SJCRH30 (cell line): ENCODE measurements around the gene MCOLN2. TPM values are rescaled to one million over a fixed set of nuclear protein-coding genes. Genes with fewer than 3 reads are reported as not detected.
"Not testable (repeated sequence)": the region's sequence is repeated elsewhere in the genome, so short reads cannot be mapped to it uniquely, and the experiment has no call there.

Experiments
- DNase-seq, 2 experiments: peaks; one replicate each; pipeline ENCODE4 v3.0.0-alpha.2; 2015 to 2020
- H3K27ac ChIP-seq: fragments of 250-450 bp; sonication (Bioruptor Pico); 2 replicates; pipeline ENCODE4 v1.5.1; 2020; ENCODE audit warnings: mild to moderate bottlenecking, moderate library complexity
- H3K27me3 ChIP-seq: fragments of 250-450 bp; sonication (Bioruptor Pico); 2 replicates; pipeline ENCODE4 v1.5.1; 2020; ENCODE audit warnings: mild to moderate bottlenecking, moderate library complexity
- H3K36me3 ChIP-seq: fragments of 250-450 bp; sonication (Bioruptor Pico); 2 replicates; pipeline ENCODE4 v1.5.1; 2020; ENCODE audit warnings: mild to moderate bottlenecking, moderate library complexity
- H3K4me1 ChIP-seq: fragments of 250-450 bp; sonication (Bioruptor Pico); 2 replicates; pipeline ENCODE4 v1.5.1; 2020; ENCODE audit warnings: mild to moderate bottlenecking, moderate library complexity
- H3K4me3 ChIP-seq: fragments of 250-450 bp; sonication (Bioruptor Pico); 2 replicates; pipeline ENCODE4 v1.5.1; 2020; ENCODE audit warnings: mild to moderate bottlenecking, moderate library complexity
- H3K9me3 ChIP-seq: fragments of 250-450 bp; sonication (Bioruptor Pico); replicated peaks from 2 replicates; pipeline ENCODE4 v1.5.1; 2020; ENCODE audit warnings: mild to moderate bottlenecking, moderate library complexity
- total RNA-seq: library from RNA; depleted of rRNA; stranded (reverse); fragments of >200 nt; shearing (Covaris generic); gene quantifications from 2 replicates; pipeline ENCODE4 v1.2.3, GENCODE V29; 2014; rRNA removed

Gene MCOLN2
- total RNA-seq, result 1.6 and 2.4 TPM in 2 replicates

DNA sequence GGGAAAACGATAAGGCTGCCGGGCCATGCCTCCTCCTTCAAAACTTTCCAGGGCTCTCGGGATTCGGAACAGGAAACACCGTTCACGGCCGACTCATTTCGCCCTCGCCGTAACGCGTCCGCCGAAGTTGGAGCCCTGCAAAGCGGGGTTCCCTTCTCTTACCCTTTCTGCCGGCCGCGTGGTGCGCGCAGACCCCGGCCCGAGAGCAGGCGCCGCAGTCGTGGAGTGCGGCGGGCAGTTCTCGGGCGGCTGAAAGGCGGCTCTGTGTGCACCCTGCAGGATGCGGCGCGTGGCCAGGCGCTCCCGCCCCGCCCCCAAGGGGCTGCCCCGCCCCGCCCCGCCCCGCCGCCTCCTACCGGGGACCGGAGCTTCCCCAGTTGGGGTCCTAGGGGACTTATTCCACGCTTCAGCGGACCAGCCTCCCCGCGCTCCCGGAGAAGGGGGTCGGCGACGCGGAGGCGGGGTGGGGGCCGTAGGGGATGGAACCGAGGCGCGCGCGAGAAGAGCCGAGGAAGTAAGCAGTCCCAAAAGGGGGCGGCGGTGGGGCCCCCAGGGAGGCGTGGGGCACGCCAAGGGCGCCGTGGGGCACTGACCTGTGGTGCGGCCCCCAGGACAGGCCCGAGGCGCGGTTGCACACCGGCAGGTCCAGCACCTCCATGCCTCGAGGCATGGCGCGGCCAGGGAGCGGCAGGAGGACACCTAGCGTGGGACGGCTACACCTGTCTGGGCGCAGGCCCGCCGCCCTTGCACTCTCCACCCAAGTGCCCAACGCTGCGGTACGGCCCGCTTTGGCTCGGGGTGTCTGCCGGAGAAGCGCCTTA is at the start of gene MCOLN2:
MCOLN2 (minus strand) TSS at position 268 of the 821 bp plus-strand sequence; CDS start at position 27, 241 bp downstream.
- no peak within 1 kb of the TSS for H3K27ac ChIP-seq
- H3K4me1 ChIP-seq, result peaks cover 3% of the 10 kb centered on the region; the same call in 1 of the 2 replicates
- peaks cover 21% of the 10 kb centered on the region for H3K27me3 ChIP-seq
- DNase-seq, result peak; percentile 43 to 64
- no peaks in the 10 kb centered on the region for H3K36me3 ChIP-seq
- peak within 1 kb of the TSS; percentile 71 for H3K4me3 ChIP-seq
- no peaks in the 10 kb centered on the region for H3K9me3 ChIP-seq

DNA sequence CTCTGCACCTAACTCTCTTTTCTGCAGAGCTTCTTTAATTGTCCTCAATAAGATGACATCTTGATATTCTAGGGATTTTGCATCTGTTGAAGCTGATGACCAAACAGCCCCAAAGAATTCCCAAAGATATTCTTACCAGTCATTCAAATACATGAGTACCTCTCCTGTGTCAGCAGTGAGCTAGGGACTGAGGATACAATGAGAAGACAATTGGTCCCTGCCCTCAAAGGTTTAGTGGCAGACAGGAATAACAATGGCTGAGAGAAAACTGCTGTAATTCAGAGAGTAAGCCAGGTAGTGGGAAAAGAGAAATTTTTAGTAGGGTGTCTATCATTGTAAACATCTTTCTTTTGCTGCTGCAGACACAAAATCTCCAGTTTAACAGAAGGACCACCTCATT is 45.5 kb upstream of the MCOLN2 start:
- Histone ChIP-seq H3K4me1 (no peaks in the 10 kb centered on the region), H3K27ac (no peak overlapping the region), H3K36me3 (no peaks in the 10 kb centered on the region), H3K9me3 (no peaks in the 10 kb centered on the region), H3K4me3 (no peak overlapping the region), H3K27me3 (no peaks in the 10 kb centered on the region)
- DNase-seq, result no peak

DNA sequence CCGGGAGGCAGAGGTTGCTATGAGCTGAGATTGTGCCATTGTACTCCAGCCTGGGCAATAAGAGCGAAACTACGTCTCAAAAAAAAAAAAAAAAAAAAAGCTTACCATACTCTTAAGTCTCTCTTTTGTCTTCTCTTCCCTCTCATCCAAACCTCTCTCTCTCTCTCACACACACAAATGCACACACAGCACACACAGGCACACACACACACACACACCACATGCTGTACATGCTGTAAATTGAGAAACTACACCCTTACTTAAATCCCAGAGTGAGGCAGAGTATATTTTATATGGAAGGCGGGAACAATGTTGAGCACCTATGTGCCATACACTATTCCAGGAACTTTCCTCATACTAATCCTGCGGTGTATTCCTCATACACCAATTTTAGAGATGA is 44.9 kb upstream of the MCOLN2 start:
- H3K27me3 ChIP-seq, result no peaks in the 10 kb centered on the region
- no peaks in the 10 kb centered on the region for H3K36me3 ChIP-seq
- H3K4me1 ChIP-seq, result no peaks in the 10 kb centered on the region
- H3K27ac ChIP-seq, result no peak overlapping the region
- H3K9me3 ChIP-seq, result no peaks in the 10 kb centered on the region
- no peak for DNase-seq
- no peak overlapping the region for H3K4me3 ChIP-seq

DNA sequence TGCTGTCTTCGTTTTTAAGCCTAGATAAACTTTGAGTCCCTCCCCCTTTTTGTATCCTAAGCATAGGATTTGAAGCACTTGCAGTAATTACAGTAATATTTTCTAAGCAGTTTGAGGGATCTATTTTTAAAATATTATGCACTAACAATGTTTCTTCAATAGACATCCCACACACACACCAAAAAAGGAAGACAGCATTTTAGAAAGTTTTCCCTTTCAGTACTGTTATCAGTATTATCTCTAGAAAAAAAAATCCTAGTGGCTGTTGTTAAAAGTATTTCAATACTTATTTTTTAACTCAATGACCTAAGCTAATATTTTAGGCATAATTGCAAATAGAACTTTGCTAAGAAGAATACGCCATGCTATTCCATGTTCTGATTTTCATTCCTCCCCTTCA is 36.3 kb upstream of the MCOLN2 start:
- Histone ChIP-seq H3K4me1 (no peaks in the 10 kb centered on the region), H3K27me3 (no peaks in the 10 kb centered on the region), H3K27ac (no peak overlapping the region), H3K36me3 (no peaks in the 10 kb centered on the region), H3K9me3 (no peaks in the 10 kb centered on the region), H3K4me3 (no peak overlapping the region)
- no peak for DNase-seq

DNA sequence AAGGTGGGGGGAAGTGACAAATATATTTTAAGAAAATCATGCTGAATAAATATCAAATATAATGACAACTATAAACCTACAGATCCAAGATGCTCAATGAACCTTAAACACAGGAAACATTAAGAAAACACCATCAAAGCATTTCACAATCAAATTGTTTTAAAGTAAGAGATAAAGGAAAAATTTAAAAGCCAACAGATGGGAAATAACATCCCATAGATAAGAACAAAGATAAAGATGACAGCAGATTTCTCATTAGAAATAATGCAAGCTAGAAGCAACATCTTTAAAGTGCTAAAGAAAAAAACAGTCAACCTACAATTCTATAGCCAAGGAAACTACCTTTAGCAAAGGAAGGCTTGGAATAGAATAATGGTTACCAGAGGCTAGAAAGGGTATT is 33.6 kb upstream of the MCOLN2 start:
- H3K27me3 ChIP-seq, result no peaks in the 10 kb centered on the region
- peaks cover 2% of the 10 kb centered on the region; the same call in 1 of the 2 replicates for H3K36me3 ChIP-seq
- no peaks in the 10 kb centered on the region for H3K9me3 ChIP-seq
- DNase-seq, result no peak
- no peaks in the 10 kb centered on the region for H3K4me1 ChIP-seq
- no peak overlapping the region for H3K27ac ChIP-seq
- no peak overlapping the region for H3K4me3 ChIP-seq

DNA sequence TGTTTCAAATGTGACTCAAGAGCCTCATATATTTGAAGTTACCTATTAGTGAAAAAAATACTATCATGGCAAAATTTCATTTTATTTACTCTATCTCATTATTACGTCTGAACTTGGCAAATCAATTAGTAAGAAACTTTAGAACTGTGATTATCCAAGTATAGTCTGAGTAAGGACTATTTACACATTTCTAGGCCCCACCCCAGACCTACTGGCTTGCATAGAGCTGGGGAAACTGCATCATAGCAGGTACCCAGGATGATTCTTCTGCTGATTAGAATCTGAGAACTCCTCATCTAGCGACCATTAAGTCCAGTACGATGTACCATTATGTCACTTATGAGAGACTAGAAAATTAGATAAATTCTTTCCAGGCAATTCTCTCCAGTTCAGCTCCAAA is 31.2 kb upstream of the MCOLN2 start:
- DNase-seq, result no peak
- Histone ChIP-seq H3K27me3 (no peaks in the 10 kb centered on the region), H3K36me3 (peaks cover 2% of the 10 kb centered on the region; the same call in 1 of the 2 replicates), H3K4me1 (no peaks in the 10 kb centered on the region), H3K9me3 (no peaks in the 10 kb centered on the region), H3K27ac (no peak overlapping the region), H3K4me3 (no peak overlapping the region)

DNA sequence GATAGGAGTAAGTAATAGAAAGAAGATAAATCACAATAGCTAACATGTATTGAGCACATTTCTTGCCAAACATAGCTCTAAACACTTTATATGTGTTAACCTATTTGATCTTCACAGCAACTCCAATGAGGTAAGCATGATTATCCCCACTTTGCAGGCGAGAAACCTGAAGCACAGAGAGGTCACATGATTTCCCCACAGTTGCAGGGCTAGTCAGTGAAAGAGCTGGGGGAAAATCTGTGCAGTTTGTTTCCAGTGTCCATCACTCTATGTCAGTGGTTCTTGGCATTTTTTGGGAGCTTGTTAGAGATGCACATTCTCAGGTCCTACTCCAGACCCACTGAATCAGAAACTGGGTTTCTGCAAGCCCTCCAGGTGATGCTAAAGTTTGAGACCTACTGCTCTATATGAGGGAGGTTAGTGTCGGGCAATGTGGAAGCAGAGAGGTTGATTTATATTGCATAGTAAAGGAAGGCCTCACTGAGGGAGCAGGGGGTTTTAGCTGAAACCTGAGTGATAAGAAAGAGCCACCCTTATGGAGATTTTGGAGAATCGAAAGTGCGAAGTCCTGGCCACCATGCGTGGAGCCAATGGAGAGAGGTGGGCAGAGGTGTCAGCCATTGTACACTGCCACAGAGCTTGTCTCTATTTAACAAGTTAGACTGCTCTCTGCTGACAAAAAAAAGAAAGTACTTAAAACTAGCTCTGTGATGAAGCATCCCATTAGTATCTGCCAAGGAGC is 30.5 kb upstream of the MCOLN2 start:
- Histone ChIP-seq H3K4me1 (no peaks in the 10 kb centered on the region), H3K4me3 (no peak overlapping the region), H3K27me3 (no peaks in the 10 kb centered on the region), H3K27ac (no peak overlapping the region), H3K36me3 (peaks cover 2% of the 10 kb centered on the region; the same call in 1 of the 2 replicates), H3K9me3 (no peaks in the 10 kb centered on the region)
- no peak for DNase-seq

DNA sequence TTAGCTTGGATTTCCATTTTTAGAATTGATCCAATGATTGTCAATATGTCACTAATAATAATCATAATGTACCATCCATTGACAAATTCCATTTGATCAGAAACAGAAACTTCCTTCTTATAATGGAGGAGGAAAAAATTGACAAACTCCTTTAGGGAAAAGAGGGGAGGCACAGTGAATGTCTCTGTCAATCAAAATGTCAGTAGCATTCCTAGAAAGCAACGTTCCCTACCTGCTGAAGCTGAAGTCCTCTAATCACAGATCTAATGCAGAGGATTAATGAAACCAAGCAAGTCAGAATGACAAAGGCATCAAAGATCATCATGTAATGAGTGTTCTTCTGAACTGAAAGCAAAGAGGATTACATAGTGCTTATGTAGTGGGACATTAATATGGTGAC is 29.0 kb upstream of the MCOLN2 start:
- no peak for DNase-seq
- Histone ChIP-seq H3K4me1 (no peaks in the 10 kb centered on the region), H3K4me3 (no peak overlapping the region), H3K36me3 (peaks cover 2% of the 10 kb centered on the region; the same call in 1 of the 2 replicates), H3K27me3 (no peaks in the 10 kb centered on the region), H3K9me3 (no peaks in the 10 kb centered on the region), H3K27ac (no peak overlapping the region)

DNA sequence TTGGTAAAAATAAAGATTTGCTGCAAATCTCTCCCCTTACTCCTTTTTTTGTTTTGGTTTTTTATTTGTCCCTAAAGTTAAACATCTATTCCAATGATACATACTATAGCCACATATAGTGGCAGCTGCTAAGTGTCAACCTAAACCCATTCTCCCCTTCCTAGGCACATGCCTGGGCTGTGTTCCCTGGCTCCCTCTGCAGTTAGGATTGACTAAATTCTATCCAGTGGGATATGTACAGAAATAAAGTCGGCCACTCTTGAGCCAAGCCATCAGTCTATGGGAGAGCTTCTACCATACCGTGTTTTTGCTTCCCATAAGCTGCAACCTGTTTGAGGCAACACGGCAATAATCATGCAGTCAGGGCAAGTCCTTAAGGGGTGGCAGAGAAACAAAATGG is 27.8 kb upstream of the MCOLN2 start:
- Histone ChIP-seq H3K4me3 (no peak overlapping the region), H3K27ac (no peak overlapping the region), H3K9me3 (no peaks in the 10 kb centered on the region), H3K36me3 (peaks cover 2% of the 10 kb centered on the region; the same call in 1 of the 2 replicates), H3K4me1 (no peaks in the 10 kb centered on the region), H3K27me3 (no peaks in the 10 kb centered on the region)
- no peak for DNase-seq

DNA sequence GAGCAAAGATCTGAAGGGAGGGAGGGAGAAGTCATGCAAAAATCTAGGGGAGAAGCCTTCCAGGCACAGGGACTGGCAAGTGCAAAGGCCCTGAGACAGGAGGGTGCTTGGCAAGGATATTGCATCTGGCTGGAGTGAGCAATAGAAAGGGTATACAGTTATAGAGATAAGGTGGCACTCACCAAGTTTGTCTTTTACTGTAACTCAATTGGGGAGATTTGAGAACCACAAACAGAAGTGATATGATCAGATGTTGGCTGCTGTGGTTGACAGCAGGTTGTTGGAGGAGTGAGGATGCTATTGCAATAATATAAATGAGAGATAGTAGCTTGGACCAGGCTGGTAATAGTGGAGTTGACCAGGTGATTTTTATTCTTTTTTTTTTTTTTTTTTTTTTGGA is 25.8 kb upstream of the MCOLN2 start:
- no peaks in the 10 kb centered on the region for H3K4me1 ChIP-seq
- H3K9me3 ChIP-seq, result no peaks in the 10 kb centered on the region
- no peak for DNase-seq
- H3K4me3 ChIP-seq, result no peak overlapping the region
- H3K36me3 ChIP-seq, result peaks cover 2% of the 10 kb centered on the region; the same call in 1 of the 2 replicates
- no peak overlapping the region for H3K27ac ChIP-seq
- no peaks in the 10 kb centered on the region for H3K27me3 ChIP-seq

DNA sequence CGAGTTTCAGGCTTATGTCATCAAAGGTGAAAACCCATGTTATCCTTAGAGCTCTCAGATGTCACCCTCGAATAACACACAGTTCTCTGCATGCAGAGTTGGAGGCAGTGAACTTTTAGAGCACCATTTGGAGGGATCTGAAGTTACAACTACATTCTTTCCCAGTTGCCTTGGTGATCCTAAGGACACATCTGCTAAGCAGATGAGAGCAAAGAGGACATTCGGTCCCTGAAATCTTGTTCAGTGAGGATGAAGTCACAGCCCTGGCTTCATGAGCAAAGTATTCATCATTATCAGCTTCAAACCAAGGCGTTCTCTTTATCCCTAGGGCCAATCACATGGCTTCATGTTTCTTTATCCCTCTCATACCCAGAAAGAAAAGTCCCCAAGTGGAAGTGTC is 23.1 kb upstream of the MCOLN2 start:
- H3K9me3 ChIP-seq, result no peaks in the 10 kb centered on the region
- H3K27me3 ChIP-seq, result no peaks in the 10 kb centered on the region
- no peaks in the 10 kb centered on the region for H3K4me1 ChIP-seq
- DNase-seq, result no peak
- no peak overlapping the region for H3K27ac ChIP-seq
- no peaks in the 10 kb centered on the region for H3K36me3 ChIP-seq
- no peak overlapping the region for H3K4me3 ChIP-seq

DNA sequence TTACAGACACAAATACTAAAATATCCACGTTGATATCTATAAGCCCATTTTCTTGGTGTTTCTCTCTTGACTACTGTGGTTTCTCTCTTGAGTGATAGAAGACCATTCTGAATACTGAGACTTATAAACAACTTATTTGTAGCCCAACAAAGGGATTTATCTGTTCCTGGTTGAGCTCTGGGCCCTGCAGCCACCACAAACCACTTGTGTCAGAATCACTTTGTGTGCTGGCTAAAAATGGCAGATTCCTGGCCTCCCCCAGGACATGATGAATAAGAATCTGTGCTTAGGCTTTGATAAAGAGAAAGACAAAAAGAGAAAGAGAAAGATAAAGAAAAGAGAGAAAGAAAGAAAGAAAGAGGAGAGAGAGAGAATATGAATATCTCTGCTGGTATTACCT is 18.9 kb upstream of the MCOLN2 start:
- Histone ChIP-seq H3K4me3 (no peak overlapping the region), H3K36me3 (no peaks in the 10 kb centered on the region), H3K9me3 (no peaks in the 10 kb centered on the region), H3K4me1 (no peaks in the 10 kb centered on the region), H3K27me3 (no peaks in the 10 kb centered on the region), H3K27ac (no peak overlapping the region)
- no peak for DNase-seq

DNA sequence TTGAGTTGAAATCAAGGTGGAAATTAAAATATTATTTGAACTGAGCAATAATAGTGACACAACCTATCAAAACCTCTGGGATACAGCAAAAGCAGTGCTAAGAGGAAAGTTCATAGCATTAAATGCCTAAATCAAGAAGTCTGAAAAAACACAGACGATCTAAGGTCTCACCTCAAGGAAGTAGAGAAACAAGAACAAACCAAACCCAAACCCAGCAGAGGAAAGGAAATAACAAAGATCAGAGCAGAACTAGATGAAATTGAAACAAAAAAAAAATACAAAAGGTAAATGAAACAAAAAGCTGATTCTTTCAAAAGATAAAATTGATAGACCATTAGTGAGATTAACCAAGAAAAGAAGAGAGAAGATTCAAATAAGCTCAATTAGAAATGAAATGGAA is 8.7 kb upstream of the MCOLN2 start:
- not testable (repeated sequence) for H3K36me3 ChIP-seq, H3K4me1 ChIP-seq, H3K27ac ChIP-seq, H3K9me3 ChIP-seq, H3K4me3 ChIP-seq, H3K27me3 ChIP-seq, DNase-seq

DNA sequence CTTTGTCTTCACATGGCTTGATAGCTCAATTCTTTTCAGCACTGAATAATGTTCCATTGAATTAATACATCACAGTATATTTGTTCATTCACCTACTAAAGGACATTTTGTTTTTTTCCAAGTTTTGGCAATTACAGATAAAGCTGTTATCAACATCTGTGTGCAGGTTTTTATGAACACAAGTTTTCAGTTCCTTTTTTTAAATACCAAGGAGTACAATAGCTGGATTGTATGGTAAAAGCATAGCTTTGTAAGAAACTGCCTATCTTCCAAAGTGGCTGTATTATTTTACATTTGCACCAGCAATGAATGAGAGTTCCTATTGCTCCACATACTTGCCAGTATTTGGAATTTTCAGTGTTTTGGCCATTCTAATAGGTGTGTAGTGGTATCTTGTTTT is 4.8 kb upstream of the MCOLN2 start:
- Histone ChIP-seq H3K9me3 (peaks cover 3% of the 10 kb centered on the region; the same call in 1 of the 2 replicates), H3K4me3 (no peak overlapping the region), H3K36me3 (no peaks in the 10 kb centered on the region), H3K27me3 (peaks cover 15% of the 10 kb centered on the region), H3K27ac (no peak overlapping the region), H3K4me1 (peaks cover 3% of the 10 kb centered on the region; the same call in 1 of the 2 replicates)
- no peak for DNase-seq

DNA sequence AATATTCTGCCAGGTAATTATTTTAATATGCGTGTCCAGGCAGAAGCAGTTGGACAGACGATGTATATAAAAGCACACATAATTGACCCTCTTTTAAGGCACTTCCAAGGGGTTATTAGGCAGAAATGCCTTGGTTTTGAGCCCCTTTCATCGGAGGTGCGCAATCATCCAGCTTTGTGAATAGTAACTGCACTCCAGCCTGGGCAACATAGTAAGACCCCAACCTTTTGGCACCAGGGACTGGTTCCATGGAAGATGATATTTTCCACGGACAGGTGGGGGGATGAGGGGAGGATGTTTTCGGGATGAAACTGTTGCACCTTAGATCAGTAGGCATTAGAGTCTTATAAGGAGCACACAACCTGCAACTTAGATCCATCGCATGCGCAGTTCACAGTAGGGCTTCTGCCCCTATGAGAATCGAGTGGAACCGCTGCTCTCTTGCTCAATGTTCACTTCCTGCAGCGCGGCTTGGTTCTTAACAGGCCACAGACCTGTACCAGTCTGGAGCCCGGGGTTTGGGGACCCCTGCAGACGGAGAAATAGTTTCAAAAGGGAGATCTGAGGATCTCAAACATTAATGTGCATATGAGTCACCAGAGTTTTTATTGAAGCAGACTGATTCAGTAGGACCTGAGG is 1.8 kb upstream of the MCOLN2 start:
- no peak for DNase-seq
- Histone ChIP-seq H3K27me3 (peaks cover 21% of the 10 kb centered on the region), H3K4me3 (no peak overlapping the region)

More for the DNA sequence above, 1.8 kb upstream of the MCOLN2 start:
- H3K27ac ChIP-seq, result no peak overlapping the region
- H3K4me1 ChIP-seq, result peaks cover 3% of the 10 kb centered on the region; the same call in 1 of the 2 replicates
- H3K36me3 ChIP-seq, result no peaks in the 10 kb centered on the region
- H3K9me3 ChIP-seq, result no peaks in the 10 kb centered on the region
